GM03348 (cell line): ENCODE measurements around the gene SCMH1.
A peak's percentile ranks its signal among the peaks of the same experiment; 100 is the strongest.

Source experiments
- DNase-seq: peaks from one replicate; pipeline ENCODE4 v3.0.0; 2012; ENCODE audit warnings: low spot score

Gene SCMH1

GRCh38 chr1:41097105-41097504 is 145.0 kb downstream of the SCMH1 start:
- no peak for DNase-seq

- peak; percentile 44 for DNase-seq
These were observed 148.3 kb downstream of the SCMH1 start for GRCh38 chr1:41093826-41094225.

- no peak for DNase-seq
These were observed 155.2 kb downstream of the SCMH1 start for GRCh38 chr1:41086921-41087320.

GRCh38 chr1:41078616-41079015 is 163.5 kb downstream of the SCMH1 start:
- no peak for DNase-seq

GRCh38 chr1:41078193-41078592 is 163.9 kb downstream of the SCMH1 start:
- no peak for DNase-seq

- DNase-seq, result peak; percentile 44
These were observed 168.1 kb downstream of the SCMH1 start for GRCh38 chr1:41073971-41074370.

- peak; percentile 18 for DNase-seq
These were observed 170.1 kb downstream of the SCMH1 start for GRCh38 chr1:41072051-41072450.

GRCh38 chr1:41056907-41057306 is 185.2 kb downstream of the SCMH1 start:
- no peak for DNase-seq

- DNase-seq, result no peak
These were observed 188.8 kb downstream of the SCMH1 start for GRCh38 chr1:41053316-41053715.

GRCh38 chr1:41051022-41051421 is 191.1 kb downstream of the SCMH1 start:
- no peak for DNase-seq

- DNase-seq, result no peak
These were observed 193.6 kb downstream of the SCMH1 start for GRCh38 chr1:41048540-41048939.

- no peak for DNase-seq
These were observed 195.7 kb downstream of the SCMH1 start for GRCh38 chr1:41046347-41046775.

- DNase-seq, result peak; percentile 79
These were observed 196.4 kb downstream of the SCMH1 start for GRCh38 chr1:41045740-41046139.

GRCh38 chr1:41044187-41044586 is 197.9 kb downstream of the SCMH1 start:
- no peak for DNase-seq

- DNase-seq, result no peak
These were observed 200.4 kb downstream of the SCMH1 start for GRCh38 chr1:41041614-41042270.

GRCh38 chr1:41038110-41038509 is 204.0 kb downstream of the SCMH1 start:
- DNase-seq, result no peak

- no peak for DNase-seq
These were observed 204.8 kb downstream of the SCMH1 start for GRCh38 chr1:41037116-41037903.

GRCh38 chr1:41033272-41033671 is 208.8 kb downstream of the SCMH1 start:
- DNase-seq, result no peak

- DNase-seq, result no peak
These were observed 210.0 kb downstream of the SCMH1 start for GRCh38 chr1:41032147-41032546.

GRCh38 chr1:41030872-41031616 is 211.1 kb downstream of the SCMH1 start:
- no peak for DNase-seq

GRCh38 chr1:41028034-41028642 is 214.0 kb downstream of the SCMH1 start:
- DNase-seq, result no peak
